Measurements from ENCODE around the gene MTMR3.
A peak's percentile ranks its signal among the peaks of the same experiment; 100 is the strongest.

MTMR3 gene

GRCh38 chr22:29883775-29884097 lies 762 bp downstream of the MTMR3 start:
- no peak for TF ChIP-seq CTCF (conservative IDR thresholded peaks at IDR 0.05; ENCODE audit: low read depth, low read length)
- no peak for DNase-seq (ENCODE audit: low read depth)
- peak overlapping the region; percentile 87 for H3K4me3 ChIP-seq (ENCODE audit: low read length)

DNA sequence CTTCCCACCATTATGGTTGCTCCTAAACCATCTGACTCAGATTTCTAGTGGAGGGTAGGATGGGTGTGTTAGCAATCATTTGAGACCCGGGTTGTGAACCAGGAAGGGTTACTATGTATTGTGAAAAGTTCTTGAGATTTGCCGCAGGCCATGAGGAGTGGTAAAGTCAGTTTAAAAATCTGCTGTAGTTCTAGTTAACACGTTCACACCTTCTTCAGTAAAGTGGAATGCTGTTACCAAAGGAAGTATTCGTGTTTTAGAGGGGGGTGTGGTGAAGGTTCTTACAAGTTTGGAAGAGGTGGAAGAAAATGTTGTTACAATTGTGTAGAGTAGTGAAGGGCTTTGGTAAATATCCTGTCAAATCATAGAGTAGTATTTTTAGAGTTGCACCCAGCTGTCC lies 2.6 kb downstream of the MTMR3 start:
- no peak for DNase-seq (ENCODE audit: low read depth)
- no peak overlapping the region for H3K4me3 ChIP-seq (ENCODE audit: low read length)
- no peak for TF ChIP-seq CTCF (conservative IDR thresholded peaks at IDR 0.05; ENCODE audit: low read depth, low read length)

GRCh38 chr22:29886596-29886995 lies 3.6 kb downstream of the MTMR3 start:
- no peak for TF ChIP-seq CTCF (conservative IDR thresholded peaks at IDR 0.05; ENCODE audit: low read depth, low read length)
- no peak for DNase-seq (ENCODE audit: low read depth)
- no peak overlapping the region for H3K4me3 ChIP-seq (ENCODE audit: low read length)

DNA sequence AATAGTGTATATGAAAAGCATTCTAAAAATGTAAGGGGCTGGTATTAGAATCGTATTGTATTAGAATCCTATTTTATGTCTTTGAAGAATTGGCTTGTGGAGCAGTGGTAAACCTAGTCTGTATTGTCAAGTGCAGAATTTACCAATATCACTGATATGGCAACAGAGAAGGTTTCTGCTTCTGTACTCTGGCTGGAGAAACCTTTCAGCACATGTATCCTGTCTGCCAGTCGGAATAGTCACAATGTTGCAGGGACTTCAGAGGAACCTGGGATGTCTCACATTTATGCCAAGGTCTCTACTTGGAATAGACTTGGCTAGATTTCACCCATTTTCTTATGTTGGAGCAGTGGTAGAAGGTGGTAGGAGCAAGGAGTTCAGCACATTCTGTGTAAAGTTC lies 4.4 kb downstream of the MTMR3 start:
- TF ChIP-seq CTCF (conservative IDR thresholded peaks at IDR 0.05; ENCODE audit: low read depth, low read length), result no peak
- no peak for DNase-seq (ENCODE audit: low read depth)
- no peak overlapping the region for H3K4me3 ChIP-seq (ENCODE audit: low read length)

GRCh38 chr22:29890760-29891159 lies 7.8 kb downstream of the MTMR3 start:
- DNase-seq (ENCODE audit: low read depth), result no peak
- H3K4me3 ChIP-seq (ENCODE audit: low read length), result no peak overlapping the region
- no peak for TF ChIP-seq CTCF (conservative IDR thresholded peaks at IDR 0.05; ENCODE audit: low read depth, low read length)

- TF ChIP-seq CTCF (conservative IDR thresholded peaks at IDR 0.05; ENCODE audit: low read depth, low read length), result no peak
- no peak overlapping the region for H3K4me3 ChIP-seq (ENCODE audit: low read length)
- DNase-seq (ENCODE audit: low read depth), result no peak
These were observed 9.6 kb downstream of the MTMR3 start for GRCh38 chr22:29892315-29893156.

- no peak for TF ChIP-seq CTCF (conservative IDR thresholded peaks at IDR 0.05; ENCODE audit: low read depth, low read length)
- no peak for DNase-seq (ENCODE audit: low read depth)
- no peak overlapping the region for H3K4me3 ChIP-seq (ENCODE audit: low read length)
These were observed 18.4 kb downstream of the MTMR3 start for GRCh38 chr22:29901354-29901753.

Measured in retinal pigment epithelial cell (primary cell).